ENCODE measurements around the gene TMEM59L. TPM values are rescaled to one million over a fixed set of nuclear protein-coding genes. Genes with fewer than 3 reads are reported as not detected.

The TMEM59L gene
- total RNA-seq, 1 donor from 2014 or later: 4.9 TPM

GRCh38 chr19:18670312-18670711 is 57.6 kb downstream of the TMEM59L start:
- Mint-ChIP-seq H3K27ac (no peak overlapping the region), H3K36me3 (peaks cover 14% of the 10 kb centered on the region), H3K4me1 (peaks cover 5% of the 10 kb centered on the region), H3K4me3 (no peak overlapping the region), H3K27me3 (ENCODE audit: low read depth) (no peaks in the 10 kb centered on the region), H3K9me3 (no peaks in the 10 kb centered on the region)
- DNase-seq (ENCODE audit: low spot score in 2 of 2, unreplicated experiment in 2 of 2): no peak
- no peak for TF ChIP-seq CTCF (IDR thresholded peaks at IDR 0.05; ENCODE audit: unreplicated experiment)

Other genes with a start within 250 kb of the TMEM59L start
- gene GDF15, start 226.7 kb upstream of the TMEM59L start, total RNA-seq: 3.2 to 4.7 TPM (median 3.9 TPM) in 3 replicates
- 0.18 to 0.29 TPM in 2 of 3 replicates, not detected in the other for gene LRRC25, start 215.2 kb upstream of the TMEM59L start, total RNA-seq
- 120 to 123 TPM (median 121 TPM) in 3 replicates for gene SSBP4, start 193.5 kb upstream of the TMEM59L start, total RNA-seq
- 795 to 833 TPM (median 826 TPM) in 3 replicates for gene ISYNA1, start 174.7 kb upstream of the TMEM59L start, total RNA-seq
- gene ELL, start 90.8 kb upstream of the TMEM59L start, total RNA-seq: 16.4 to 19.2 TPM (median 18.7 TPM) in 3 replicates
- gene FKBP8, start 69.3 kb upstream of the TMEM59L start, total RNA-seq: 245 to 250 TPM (median 247 TPM) in 3 replicates
- 79.7 to 82.2 TPM (median 80.3 TPM) in 3 replicates for gene KXD1, start 55.0 kb upstream of the TMEM59L start, total RNA-seq
- gene UBA52, start 41.0 kb upstream of the TMEM59L start, total RNA-seq: 846 to 875 TPM (median 857 TPM) in 3 replicates
- 56.5 to 58.8 TPM (median 58.3 TPM) in 3 replicates for gene REX1BD, start 24.1 kb upstream of the TMEM59L start, total RNA-seq
- gene CRLF1, start 6.1 kb upstream of the TMEM59L start, total RNA-seq: 0.89 to 2.0 TPM (median 1.0 TPM) in 3 replicates
- gene KLHL26, start 24.2 kb downstream of the TMEM59L start, total RNA-seq: 12.0 to 13.2 TPM (median 12.6 TPM) in 3 replicates
- gene CRTC1, start 70.8 kb downstream of the TMEM59L start, total RNA-seq: 29.5 to 31.9 TPM (median 29.5 TPM) in 3 replicates
- 0.16 to 0.31 TPM (median 0.18 TPM) in 3 replicates for gene COMP, start 178.4 kb downstream of the TMEM59L start, total RNA-seq
- 72.1 to 73.3 TPM (median 73.0 TPM) in 3 replicates for gene UPF1, start 219.1 kb downstream of the TMEM59L start, total RNA-seq

Measured in mesothelial cell of epicardium (in vitro differentiated cells).